HG03457 (cell line): Measurements from ENCODE around the gene SLC24A5.

Experiments used
- ATAC-seq: cut with Tn5 transposase; IDR thresholded peaks from one replicate; pipeline ENCODE4 v1.9.1; 2021; ENCODE audit warnings: moderate number of reproducible peaks; ENCODE audit not compliant: unreplicated experiment

SLC24A5 gene

DNA sequence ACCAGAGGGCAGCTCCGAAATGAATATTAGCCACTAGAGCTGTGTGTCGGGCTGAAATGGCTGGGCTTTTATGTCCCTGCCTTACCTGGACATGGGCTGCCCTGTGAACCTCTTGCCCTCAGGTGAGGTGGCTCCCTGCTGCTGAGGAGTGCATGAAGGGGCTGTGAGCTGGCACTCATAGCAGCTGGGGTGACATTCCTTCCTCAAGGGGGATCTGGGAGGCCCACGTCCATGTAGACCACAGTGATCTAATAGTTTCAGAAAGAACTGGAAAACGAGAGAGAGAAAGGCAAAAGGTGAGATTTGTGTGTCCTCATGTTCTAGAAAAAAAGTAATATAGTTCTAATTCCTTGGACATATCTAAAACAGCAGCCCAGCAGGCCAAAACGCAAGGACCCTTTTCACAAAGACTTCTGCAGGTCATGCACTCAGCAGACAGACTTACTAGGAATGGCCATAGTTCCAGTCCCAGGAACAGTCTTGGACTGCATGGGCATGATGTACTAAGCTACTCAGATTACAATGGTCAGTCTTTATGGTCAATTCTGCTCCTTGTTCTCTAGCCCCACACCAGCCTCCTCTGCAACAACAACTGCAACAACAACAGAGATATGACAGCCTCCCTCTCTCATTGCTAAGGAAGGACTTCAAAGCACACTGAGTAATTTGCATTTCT, 10.8 kb upstream of the SLC24A5 start:
- no peak for ATAC-seq

DNA sequence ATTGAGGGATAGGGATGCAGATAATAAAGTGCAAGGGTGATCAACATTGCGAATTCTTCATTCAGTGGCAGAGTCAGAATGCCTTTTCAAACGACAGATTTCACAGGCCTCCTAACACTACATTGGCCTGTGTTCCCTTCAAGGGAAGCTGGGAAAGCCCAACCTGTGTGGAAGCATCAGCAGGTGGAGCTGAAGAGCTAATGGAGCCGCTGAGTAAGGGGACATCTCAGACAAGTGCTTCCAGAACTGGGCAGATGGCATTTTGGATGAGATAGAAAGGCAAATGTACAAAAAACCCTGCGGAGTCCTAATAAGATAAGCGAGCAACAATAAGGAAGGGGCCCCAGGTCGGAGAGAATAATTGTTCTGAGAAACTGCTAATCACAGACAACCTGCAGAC, 8.5 kb upstream of the SLC24A5 start:
- no peak for ATAC-seq

DNA sequence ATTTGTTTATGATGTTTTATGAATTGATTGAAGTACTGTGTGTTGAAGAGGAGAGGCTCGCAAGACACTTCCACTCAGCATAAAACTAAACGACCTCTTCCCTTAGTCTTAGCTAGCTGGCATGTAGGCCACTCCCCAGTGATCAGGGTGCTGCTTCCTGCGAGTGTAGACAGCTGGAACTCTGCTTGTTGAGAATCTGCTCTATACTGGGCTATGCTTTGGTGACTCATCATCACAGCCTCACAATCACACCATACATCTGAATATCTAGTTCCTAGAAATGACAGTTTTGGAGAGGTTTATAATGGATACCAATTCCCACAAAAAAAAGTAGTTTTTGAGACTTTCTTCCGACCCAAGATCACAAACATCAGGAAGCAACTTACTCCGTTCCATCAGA, 1.5 kb upstream of the SLC24A5 start:
- no peak for ATAC-seq

DNA sequence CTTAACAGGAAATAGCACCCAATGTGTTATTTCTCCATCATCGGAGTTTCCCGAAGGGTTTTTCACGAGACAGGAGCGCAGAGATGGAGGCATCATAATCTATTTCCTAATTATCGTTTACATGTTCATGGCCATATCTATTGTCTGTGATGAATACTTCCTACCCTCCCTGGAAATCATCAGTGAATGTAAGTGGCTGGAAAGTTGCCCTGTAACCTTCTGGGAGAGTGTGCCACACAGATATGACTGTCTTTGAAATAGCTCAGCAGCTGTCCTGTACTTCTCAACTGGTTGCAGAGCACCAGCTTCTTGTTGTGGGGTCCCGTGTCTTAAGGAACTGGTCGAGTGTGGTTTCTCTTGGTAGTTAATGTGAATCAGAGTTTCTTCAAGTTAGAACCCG, 1.1 kb downstream of the SLC24A5 start:
- ATAC-seq: no peak

DNA sequence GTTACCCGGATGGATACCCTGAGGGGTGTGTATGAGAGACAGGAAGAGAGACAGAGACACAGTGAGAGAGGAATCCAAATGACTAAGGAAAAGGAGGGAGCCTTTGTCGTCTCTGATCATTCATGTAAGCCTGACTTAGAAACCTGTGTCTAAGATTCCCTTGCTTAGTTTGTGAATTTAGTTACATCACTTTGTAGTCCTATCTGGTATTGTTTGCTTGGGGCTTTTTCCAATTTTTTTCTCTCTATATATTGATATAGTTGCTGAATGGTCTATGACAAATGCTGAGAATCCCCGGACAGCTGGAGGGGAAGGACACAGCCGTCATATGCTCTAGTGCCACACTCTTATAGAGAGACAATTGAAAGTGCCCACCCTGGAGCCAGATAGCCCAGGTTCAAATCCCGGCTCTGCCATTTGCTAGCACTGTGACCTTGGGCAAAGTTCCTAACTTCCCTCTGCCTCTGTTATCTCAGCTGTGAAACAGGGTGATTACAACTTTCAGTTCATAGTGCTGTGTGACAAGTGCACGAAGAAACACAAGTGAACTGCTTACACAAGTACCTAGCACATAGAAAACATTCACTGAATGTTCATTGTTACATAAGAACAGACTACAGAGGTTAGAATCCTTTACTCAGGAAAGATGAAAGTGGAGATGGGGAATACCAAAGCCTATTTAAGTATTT, 6.0 kb downstream of the SLC24A5 start:
- no peak for ATAC-seq

DNA sequence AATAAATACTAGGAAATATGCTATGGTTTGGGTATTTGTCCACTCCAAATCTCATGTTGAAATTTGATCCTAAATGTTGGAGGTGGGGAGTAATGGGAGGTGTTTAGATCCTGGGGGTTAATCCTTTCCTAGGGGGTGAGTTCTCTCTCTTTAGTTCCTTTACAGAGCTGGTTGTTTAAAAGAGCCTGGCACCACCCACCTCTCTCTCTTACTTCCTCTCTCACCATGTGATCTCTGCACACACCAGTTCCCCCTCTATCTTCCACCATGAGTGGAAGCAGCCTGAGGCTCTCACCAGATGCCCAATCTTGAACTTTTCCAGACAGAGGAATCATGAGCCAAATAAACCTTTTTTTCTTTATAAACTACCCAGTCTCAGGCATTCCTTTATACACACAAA, 10.5 kb downstream of the SLC24A5 start:
- no peak for ATAC-seq

DNA sequence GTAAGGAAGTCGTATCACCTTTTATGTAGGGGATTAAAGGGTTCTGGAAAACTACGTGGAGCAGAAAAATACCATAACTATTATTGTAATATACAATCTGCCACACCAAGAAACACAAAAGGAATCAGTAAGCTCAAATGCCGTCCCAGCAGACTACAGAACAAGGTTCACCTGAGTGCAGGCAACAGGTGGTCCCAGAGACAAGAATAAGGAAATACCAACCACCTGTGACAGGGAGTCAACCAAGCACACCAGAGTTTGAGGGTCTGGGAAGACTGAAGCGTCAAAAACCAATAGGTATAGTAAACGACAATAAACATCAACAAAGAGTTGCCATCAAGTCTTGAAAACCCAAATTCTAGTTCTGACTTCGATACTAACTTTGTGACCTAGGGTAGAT, 12.1 kb downstream of the SLC24A5 start:
- ATAC-seq: no peak

DNA sequence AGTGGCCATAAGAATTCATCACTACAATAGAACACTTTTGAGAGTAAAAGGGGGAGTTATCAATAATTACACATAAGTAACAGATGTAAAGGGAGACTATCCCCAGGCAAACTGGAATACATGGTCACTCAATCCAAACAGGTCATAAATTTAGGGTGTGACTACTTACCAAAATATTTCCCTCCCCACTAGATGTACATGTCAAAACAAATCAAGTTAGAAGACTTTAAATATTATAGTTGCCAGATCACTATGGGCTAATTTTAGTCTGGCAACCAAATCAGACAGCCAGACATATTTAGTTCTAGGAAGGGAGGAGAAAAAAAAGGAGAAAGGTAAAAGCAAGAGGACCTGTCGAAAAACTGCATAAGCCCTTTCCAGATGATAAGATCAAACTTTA, 23.1 kb downstream of the SLC24A5 start:
- no peak for ATAC-seq

DNA sequence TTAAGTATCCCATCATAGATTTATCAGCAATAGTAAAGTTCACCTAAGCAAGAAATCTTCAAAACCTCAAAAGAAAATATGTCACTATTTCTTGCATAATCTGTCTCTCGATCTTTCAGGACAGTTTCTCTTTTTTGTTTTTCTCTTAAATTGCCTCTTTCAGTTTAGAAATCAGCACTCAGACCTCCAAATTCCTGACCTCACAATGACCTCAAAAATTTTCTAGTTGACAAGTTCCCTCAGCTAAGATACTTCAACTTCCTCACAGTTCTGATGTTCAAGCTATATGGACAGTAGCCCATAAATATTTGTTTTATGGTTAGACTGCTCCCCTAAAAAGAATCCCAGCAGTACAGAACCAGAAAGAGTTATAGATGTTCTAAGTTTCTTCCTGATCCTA, 24.1 kb downstream of the SLC24A5 start:
- ATAC-seq: no peak

DNA sequence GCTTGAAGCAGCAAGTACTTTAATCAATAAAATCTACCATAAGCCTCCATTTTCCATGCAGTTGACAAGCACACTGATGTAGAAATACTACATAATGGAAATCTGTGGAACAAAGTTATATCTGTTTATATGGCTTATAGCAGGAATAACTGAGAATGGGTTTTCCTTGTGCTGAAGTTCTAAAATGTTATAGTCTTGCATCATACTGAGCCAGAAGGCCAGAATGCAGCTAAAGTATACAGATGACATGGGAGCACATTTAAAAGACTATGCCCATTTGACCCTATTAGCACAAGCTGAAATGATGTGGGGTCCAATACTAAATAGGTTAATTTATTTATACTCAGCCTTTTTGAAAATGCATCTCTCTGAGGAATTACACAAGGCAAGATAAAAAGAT, 25.1 kb downstream of the SLC24A5 start:
- no peak for ATAC-seq

DNA sequence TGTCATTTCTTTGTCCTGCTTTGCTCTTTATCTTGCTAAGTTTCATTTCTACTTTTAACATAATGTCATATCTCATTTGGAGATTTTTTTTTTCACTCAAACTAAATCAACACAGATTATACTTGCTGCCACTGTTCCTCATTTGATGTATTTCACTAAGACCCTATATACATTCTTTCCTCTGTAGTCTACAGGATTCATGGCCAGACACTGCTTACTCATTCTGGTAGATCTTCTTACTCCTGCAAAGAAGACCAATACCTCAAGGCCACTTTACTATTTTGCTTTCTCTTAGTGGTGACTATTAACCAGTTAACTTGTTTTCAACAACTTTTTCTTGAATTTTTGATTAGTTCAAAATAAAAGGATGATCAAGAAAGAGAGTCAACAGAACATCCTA, 26.6 kb downstream of the SLC24A5 start:
- ATAC-seq: no peak

DNA sequence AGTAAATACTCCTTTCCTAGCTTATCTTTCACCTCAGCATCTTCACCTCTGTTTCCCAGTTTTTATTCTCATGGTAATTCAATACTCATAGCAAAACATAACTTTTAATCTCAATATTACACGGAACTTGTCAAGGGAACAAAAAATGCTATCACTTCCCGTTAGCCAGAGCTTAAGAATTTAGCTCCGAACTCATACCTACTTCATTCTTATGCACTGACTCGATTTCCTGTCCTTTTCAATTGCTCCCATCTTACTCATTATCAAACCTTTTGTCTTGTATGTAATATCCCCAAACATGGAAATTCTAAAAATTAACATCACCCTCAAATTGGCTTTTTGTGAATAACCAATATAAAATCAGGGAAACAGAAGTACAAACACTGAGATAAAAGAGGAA, 29.1 kb downstream of the SLC24A5 start:
- no peak for ATAC-seq

DNA sequence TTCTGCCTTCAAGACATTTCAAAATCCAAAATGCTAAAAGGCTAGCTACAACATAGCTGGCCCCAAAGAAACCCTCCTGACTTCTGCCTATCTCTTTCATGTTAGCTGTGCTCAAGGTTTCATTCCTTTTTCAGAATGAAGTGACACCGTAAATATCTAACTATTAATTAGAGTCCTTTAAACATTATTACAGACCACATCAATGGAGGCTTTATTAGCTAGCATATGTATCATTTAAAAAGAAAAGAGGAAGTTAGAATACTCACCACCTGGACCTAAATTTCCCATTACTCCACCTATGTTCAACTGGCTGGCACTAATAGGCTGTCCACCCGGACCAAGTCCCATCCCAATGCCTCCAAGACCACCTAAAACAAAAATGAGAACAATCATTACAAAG, 32.7 kb downstream of the SLC24A5 start:
- no peak for ATAC-seq

DNA sequence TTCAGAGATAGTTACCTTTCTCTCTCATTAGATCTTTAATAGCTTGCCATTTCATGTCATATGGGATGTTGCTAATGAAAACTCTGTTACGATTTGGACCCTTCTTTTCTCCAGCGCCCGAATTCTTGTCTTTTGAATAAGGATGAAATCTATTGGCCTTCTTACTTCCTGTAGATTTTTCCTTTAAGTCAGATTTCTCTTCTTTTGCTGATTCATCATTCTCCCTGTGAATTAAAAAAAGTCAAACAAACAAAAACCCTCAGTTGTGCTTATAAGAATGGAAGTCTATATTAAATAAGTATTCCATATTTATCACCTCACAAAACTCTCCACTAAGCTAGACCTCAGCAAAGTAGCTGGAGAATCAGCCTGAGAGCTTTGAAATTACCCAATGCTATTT, 47.8 kb downstream of the SLC24A5 start:
- ATAC-seq: no peak

DNA sequence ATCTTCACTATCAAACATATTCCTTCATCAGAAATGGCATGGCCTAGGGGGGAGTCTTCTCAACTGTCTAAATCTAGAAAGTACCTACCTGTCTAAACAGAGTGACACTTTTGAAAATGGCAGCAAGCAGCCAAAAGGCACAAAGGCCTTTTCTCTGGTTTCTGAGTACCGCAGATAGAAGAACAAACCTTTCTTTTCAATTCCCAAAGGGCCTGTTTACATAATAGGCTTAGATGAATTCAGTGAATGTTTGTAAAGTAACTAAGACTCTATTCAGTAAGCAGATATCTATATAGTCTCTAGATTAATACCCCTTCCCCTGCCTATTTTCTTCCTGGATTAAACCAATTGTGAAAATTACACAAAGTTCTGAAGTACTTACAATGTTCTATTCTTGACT, 50.2 kb downstream of the SLC24A5 start:
- no peak for ATAC-seq

DNA sequence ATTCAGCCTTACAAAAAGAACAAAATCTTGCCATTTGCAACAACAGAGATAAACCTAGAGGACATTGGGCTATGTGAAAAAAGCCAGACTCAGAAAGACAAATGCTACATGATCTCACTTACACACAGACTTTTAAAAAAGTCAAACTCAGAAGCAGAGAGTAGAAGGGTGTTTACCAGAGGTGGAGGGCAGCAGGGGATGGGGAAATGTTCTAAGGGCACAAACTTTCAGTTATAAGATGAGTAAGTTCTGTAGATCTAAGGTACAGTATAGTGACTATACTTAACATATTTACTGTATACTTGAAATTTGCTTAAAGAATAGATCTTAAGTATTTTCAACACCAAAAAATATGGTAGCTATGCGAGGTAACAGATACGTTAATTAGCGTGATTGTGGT, 54.3 kb downstream of the SLC24A5 start:
- ATAC-seq: no peak

DNA sequence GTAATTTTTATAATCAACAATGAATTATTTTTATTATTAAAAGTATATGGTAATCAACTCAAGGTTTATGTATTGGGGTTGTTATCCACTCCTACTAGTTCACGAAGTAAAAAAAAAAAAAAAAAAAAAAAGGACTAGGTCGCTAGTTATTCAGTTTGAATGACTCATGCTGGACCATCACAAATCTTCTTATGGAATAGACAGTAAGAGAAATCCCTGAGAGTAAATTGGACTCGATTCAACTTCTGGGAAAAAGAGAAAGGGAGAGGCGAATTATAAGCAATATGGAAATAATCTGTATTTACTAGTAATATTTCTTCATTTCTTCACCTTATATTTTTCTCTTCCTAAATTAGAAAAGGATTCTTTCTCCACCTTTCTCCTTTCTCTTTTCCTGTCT, 55.3 kb downstream of the SLC24A5 start:
- no peak for ATAC-seq

DNA sequence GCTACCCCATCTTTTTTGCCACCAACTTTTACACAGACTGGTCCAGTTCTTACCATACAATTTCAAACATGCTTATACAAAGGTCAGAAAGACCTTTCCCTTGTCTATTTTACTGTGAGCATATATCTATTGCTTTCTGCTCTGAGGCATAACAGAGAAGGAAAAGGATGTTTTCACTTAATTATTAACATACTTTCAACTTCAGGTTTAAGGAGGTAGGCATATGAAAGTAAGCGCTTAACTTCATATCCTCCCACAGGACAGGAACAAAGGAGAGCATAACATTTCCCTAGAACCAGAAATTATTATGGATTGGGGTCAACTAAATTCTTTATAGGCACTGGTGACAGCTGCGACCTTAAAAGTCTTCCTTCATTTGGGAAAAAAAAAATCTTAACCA, 56.2 kb downstream of the SLC24A5 start:
- ATAC-seq: no peak

DNA sequence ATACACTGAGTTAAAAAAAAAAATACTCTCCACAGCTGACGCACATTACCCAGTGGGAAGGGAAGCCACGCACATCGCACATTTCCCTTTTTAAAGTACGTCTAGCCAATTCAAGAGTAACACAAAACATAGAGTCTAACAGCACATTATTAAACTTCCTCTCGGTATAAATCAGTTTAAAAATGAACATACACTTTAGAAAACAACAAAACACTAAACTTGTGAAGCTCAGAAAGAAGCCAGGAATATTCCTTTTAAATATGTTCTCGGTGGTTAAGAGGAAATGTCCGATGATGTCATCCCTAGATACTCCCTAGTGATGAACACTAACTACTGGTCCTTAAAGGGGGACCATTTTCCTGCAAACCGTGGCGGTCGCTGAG, 56.6 kb downstream of the SLC24A5 start:
- peak; percentile 49 for ATAC-seq

DNA sequence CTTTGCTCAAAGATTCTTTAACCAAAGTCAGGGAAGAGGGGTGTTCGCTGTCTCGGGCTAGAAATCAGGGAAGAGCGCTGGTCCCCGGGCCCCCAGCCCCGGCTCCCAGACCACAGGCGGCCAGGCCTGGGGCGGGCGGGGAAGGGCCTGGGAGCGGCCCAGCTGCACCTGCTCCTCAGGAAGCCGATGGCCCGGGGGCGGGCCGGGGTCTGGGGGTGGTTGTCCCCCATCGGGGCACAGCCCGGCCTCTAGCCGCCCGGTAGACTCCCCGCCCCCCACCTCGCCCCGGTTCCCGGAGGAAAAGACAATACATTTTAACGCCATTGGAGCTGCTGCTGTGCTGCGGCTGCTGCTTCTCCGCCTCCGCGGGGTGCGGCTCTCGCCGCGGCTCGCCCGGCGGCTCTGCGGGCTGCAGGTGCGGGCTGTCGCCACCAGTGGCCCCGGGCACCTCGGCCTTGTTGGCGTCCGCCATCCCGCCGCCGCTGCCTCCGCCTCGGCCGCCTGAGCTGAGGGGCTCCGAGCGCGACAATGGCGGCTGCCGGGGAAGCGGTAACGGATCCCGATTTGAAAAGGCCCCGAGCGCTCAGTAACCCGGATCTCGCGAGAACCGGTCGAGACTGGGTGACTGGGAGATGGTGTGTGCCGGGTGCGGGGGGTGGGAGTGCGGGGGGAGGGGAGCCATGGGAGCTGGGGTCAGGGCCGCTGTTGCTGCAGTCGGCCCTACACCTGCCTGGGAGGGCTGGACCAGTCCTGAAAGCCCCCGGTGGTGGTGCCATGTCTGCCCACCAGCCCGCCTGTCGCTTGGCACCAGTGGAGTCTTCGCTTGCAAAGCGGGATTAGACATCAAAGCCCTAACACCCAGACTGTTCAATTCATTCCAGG, 57.2 kb downstream of the SLC24A5 start, which contains the start of gene MYEF2:
Gene MYEF2 (minus strand): TSS at position 530 of the 882 bp plus-strand sequence. CDS start 58 bp downstream, at position 472.
- peak; percentile 62 for ATAC-seq

DNA sequence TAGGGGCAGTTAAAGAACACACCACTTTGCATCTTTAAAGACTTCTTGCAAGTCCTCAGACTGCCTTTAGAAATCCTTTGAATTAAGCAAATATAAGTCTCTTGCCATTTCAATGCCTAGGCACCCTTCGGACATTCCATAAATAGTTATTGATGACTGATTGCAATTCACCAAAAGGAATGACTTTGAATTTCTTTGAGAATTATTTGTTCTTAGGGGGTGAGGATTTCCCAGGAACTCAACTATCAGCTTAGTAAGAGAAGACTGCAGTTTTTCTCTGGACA, 57.8 kb downstream of the SLC24A5 start:
- ATAC-seq: no peak

DNA sequence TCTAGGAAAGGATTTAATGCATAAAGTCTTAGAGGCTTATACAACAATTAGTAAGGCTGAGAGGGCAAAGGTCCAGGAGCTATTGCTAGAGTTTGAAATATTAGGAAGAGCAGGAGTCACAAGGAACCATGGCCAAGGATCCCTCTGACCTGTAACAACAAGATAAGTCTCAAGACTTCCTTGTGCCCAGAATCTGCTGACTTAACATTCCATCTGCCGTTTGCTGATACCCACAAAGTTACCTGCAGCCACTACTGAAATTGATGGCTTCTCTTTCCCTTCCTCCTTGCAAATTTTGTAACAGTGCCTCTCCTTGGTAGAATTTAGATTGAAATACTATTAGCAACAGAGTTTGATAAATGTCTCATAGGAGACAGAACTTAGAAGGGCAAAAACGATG, 62.0 kb downstream of the SLC24A5 start:
- no peak for ATAC-seq
